Fibroblast of skin of scalp (primary cell): ENCODE data around the gene MICU2. TPM values are rescaled to one million over a fixed set of nuclear protein-coding genes. Genes with fewer than 3 reads are reported as not detected.

Experiments used
- DNase-seq: peaks from one replicate; pipeline ENCODE4 v3.0.0-alpha.2; 2013
- polyA plus RNA-seq, 2 experiments: library from polyadenylated mRNA; unstranded; fragments of 120-200 nt; gene quantifications; one replicate each; pipeline ENCODE4 v1.2.1, GENCODE V29; 2013; ENCODE audit not compliant: insufficient read length in 2 of 2

Gene MICU2
- polyA plus RNA-seq (2013, experiment 1 of 2; ENCODE audit: insufficient read length) = 31.4 TPM
- 37.8 TPM for polyA plus RNA-seq (2013, experiment 2 of 2; ENCODE audit: insufficient read length)

- peak; percentile 95 for DNase-seq
These were observed at the start of gene MICU2 for GRCh38 chr13:21603531-21604448. TSS of gene MICU2 (minus strand) at chr13:21604170. CDS start at chr13:21604148, 22 bp downstream.

GRCh38 chr13:21641629-21642028, 37.7 kb upstream of the MICU2 start:
- no peak for DNase-seq

- no peak for DNase-seq
These were observed 35.6 kb upstream of the MICU2 start for GRCh38 chr13:21639561-21639960.

- peak; percentile 10 for DNase-seq
These were observed 34.6 kb upstream of the MICU2 start for GRCh38 chr13:21638319-21639282.

GRCh38 chr13:21637296-21637695, 33.3 kb upstream of the MICU2 start:
- peak; percentile 1 for DNase-seq

- DNase-seq = no peak
These were observed 32.7 kb upstream of the MICU2 start for GRCh38 chr13:21636656-21637055.

- DNase-seq = no peak
These were observed 28.2 kb upstream of the MICU2 start for GRCh38 chr13:21632196-21632595.

- DNase-seq = peak; percentile 35
These were observed 21.4 kb upstream of the MICU2 start for GRCh38 chr13:21625366-21625765.

- no peak for DNase-seq
These were observed 16.9 kb upstream of the MICU2 start for GRCh38 chr13:21620861-21621260.

- no peak for DNase-seq
These were observed 15.8 kb upstream of the MICU2 start for GRCh38 chr13:21619633-21620220.

GRCh38 chr13:21616880-21617279, 12.9 kb upstream of the MICU2 start:
- no peak for DNase-seq

- no peak for DNase-seq
These were observed 12.4 kb upstream of the MICU2 start for GRCh38 chr13:21616205-21616866.

GRCh38 chr13:21615427-21615826, 11.5 kb upstream of the MICU2 start:
- DNase-seq = no peak

- no peak for DNase-seq
These were observed 9.8 kb upstream of the MICU2 start for GRCh38 chr13:21613791-21614190.

- no peak for DNase-seq
These were observed 7.4 kb upstream of the MICU2 start for GRCh38 chr13:21611385-21611784.

- DNase-seq = no peak
These were observed 6.7 kb upstream of the MICU2 start for GRCh38 chr13:21610687-21611086.

GRCh38 chr13:21608961-21609360, 5.0 kb upstream of the MICU2 start:
- no peak for DNase-seq

GRCh38 chr13:21606796-21607195, 2.8 kb upstream of the MICU2 start:
- DNase-seq = no peak

GRCh38 chr13:21606251-21606650, 2.3 kb upstream of the MICU2 start:
- DNase-seq = no peak

GRCh38 chr13:21596722-21597121, 7.2 kb downstream of the MICU2 start:
- DNase-seq = no peak

GRCh38 chr13:21595546-21595822, 8.5 kb downstream of the MICU2 start:
- DNase-seq = no peak
